Thoracic aorta (tissue), 2 donors: Measurements from ENCODE around the gene FGD5. TPM values are rescaled to one million over a fixed set of nuclear protein-coding genes. Genes with fewer than 3 reads are reported as not detected.

Experiments
- ATAC-seq: fragments of 150-250 bp; one replicate; pipeline ENCODE4 v1.8.0; 2017; ENCODE audit warnings: low read depth; ENCODE audit not compliant: insufficient number of reproducible peaks, low FRiP score
- DNase-seq: peaks from one replicate; pipeline ENCODE4 v3.0.0-alpha.2; 2020; ENCODE audit warnings: low spot score
- H3K27ac ChIP-seq, 2 donors: fragments of 200-600 bp; sonication (generic); 1 replicate in 1 of 2; 2 replicates in 1 of 2; pipeline ENCODE4 v1.5.1; 2016; ENCODE audit warnings: mild to moderate bottlenecking in 2 of 2, moderate library complexity in 2 of 2
- H3K27me3 ChIP-seq: fragments of 200-600 bp; sonication (generic); replicated peaks from 2 replicates; pipeline ENCODE4 v1.6.0; 2016; ENCODE audit warnings: mild to moderate bottlenecking; ENCODE audit not compliant: insufficient read depth
- H3K36me3 ChIP-seq: fragments of 200-600 bp; sonication (generic); one replicate; pipeline ENCODE4 v1.5.1; 2016
- H3K4me1 ChIP-seq, 2 donors: fragments of 200-600 bp; sonication (generic); 1 replicate in 1 of 2; 2 replicates in 1 of 2; pipeline versions ENCODE4 v1.5.1 to v1.6.0; 2016; ENCODE audit warnings: low read depth in 2 of 2, mild to moderate bottlenecking in 1 of 2; ENCODE audit not compliant: control insufficient read depth in 1 of 2
- H3K4me3 ChIP-seq: fragments of 200-600 bp; sonication (generic); 2 replicates; pipeline ENCODE4 v1.5.1; 2016; ENCODE audit warnings: mild to moderate bottlenecking
- H3K9me3 ChIP-seq: fragments of 200-600 bp; sonication (generic); 2 replicates; pipeline ENCODE4 v1.5.1; 2016
- total RNA-seq, 2 donors: library from RNA; depleted of rRNA; stranded (reverse); fragments of >200 nt; gene quantifications; one replicate each; pipeline versions ENCODE4 v1.1.0 to v1.2.3, GENCODE V29; 2016
- TF ChIP-seq, protein P1 (sequence below): fragments of 200-600 bp; sonication (generic); IDR thresholded peaks from one replicate; pipeline ENCODE4 v1.5.1; 2019; ENCODE audit warnings: antibody characterized with exemption

The FGD5 gene
- total RNA-seq, 2 donors from 2014 or later = 15.4 to 21.4 TPM

DNA sequence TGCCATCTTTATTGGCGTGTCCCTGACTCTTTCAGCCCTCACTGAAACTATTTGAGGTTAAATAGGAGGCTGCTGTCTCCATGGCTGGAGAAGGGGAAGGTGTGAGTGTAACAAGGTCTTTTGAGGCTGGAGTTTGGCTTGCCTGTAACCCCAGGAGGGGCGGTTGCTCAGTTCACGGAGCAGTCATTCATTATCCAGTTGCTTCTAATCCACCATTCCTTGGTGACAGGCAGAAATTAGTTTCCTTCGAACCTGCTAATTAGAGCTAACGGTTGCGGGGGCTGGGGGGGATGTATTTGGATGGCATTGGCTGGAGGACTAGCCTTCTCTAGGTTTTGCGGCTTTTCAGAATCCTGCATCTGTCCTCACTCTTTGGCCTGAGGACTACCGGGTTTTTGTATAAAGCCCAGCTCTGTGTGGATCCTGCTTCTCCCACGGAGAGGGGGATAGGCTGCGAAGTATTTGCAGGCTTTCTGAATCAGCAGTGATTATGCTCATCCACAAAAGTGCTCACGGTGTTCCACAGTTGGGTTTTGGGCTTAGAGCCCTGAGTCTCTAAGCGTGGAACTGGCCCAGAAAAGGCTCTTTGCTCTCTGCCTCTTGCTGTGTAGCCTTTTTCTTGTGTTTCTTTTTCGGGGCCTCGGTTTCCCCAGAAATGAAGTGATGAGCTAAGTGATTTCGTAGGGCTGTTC, 18.6 kb downstream of the FGD5 start:
- H3K27ac ChIP-seq = no peak overlapping the region
- no peaks in the 10 kb centered on the region for H3K4me1 ChIP-seq
- ATAC-seq (no peak), DNase-seq (no peak)
- no peaks in the 10 kb centered on the region for H3K36me3 ChIP-seq
- TF ChIP-seq, protein P1, sequence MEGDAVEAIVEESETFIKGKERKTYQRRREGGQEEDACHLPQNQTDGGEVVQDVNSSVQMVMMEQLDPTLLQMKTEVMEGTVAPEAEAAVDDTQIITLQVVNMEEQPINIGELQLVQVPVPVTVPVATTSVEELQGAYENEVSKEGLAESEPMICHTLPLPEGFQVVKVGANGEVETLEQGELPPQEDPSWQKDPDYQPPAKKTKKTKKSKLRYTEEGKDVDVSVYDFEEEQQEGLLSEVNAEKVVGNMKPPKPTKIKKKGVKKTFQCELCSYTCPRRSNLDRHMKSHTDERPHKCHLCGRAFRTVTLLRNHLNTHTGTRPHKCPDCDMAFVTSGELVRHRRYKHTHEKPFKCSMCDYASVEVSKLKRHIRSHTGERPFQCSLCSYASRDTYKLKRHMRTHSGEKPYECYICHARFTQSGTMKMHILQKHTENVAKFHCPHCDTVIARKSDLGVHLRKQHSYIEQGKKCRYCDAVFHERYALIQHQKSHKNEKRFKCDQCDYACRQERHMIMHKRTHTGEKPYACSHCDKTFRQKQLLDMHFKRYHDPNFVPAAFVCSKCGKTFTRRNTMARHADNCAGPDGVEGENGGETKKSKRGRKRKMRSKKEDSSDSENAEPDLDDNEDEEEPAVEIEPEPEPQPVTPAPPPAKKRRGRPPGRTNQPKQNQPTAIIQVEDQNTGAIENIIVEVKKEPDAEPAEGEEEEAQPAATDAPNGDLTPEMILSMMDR = no peak
- no peak overlapping the region for H3K4me3 ChIP-seq
- no peaks in the 10 kb centered on the region for H3K9me3 ChIP-seq
- H3K27me3 ChIP-seq = no peaks in the 10 kb centered on the region

DNA sequence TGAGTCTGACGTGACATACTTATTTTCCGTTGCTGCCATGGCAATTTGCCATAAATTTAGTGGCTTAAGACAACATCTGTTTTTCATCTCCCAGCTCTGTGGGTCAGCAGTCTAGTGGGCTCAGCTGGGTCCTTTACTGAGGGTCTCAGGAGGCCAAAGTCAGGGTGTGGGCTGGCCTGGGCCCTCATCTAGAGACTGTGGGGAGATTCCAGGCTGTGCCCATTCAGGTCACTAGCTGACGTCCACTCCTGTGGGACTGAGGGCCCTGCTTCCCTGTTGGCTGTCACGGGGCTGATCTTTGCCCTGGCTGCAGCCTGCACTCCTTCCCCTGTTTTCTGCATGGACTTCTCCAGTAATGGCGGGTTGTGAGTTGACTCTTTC, 19.1 kb downstream of the FGD5 start:
- Histone ChIP-seq H3K27me3 (no peaks in the 10 kb centered on the region), H3K27ac (no peak overlapping the region), H3K36me3 (no peaks in the 10 kb centered on the region), H3K9me3 (no peaks in the 10 kb centered on the region), H3K4me3 (no peak overlapping the region), H3K4me1 (no peaks in the 10 kb centered on the region)
- TF ChIP-seq, protein P1 = no peak
- DNase-seq (no peak), ATAC-seq (no peak)

DNA sequence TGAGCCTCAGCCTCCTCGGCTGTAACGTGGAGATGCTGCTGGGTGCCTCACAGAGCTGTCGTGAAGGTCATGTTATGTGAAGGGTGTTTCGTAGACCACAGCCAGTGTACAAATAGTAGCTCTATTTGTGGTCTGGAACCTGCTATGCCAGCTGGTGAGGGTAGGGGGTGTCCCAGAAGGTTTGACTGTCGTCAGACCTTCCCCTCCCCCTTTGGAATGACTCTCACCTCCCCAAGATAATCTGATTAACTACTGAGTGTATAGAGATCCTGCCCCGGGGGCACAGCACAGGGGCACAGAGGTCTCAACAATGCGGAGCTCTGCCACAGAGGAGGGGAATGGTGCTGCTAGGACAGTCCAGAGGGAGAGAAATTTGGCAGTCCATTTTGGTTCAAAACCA, 20.5 kb downstream of the FGD5 start:
- Histone ChIP-seq H3K27ac (no peak overlapping the region), H3K4me3 (no peak overlapping the region), H3K36me3 (no peaks in the 10 kb centered on the region), H3K27me3 (no peaks in the 10 kb centered on the region), H3K4me1 (no peaks in the 10 kb centered on the region), H3K9me3 (no peaks in the 10 kb centered on the region)
- ATAC-seq = no peak
- TF ChIP-seq, protein P1 = no peak
- no peak for DNase-seq

- Histone ChIP-seq H3K36me3 (no peaks in the 10 kb centered on the region), H3K4me1 (no peaks in the 10 kb centered on the region), H3K27ac (no peak overlapping the region), H3K27me3 (no peaks in the 10 kb centered on the region), H3K9me3 (no peaks in the 10 kb centered on the region), H3K4me3 (no peak overlapping the region)
- no peak for ATAC-seq
- DNase-seq = no peak
- TF ChIP-seq, protein P1 = no peak
Measured at GRCh38 chr3:14841836-14842235, 23.1 kb downstream of the FGD5 start.

DNA sequence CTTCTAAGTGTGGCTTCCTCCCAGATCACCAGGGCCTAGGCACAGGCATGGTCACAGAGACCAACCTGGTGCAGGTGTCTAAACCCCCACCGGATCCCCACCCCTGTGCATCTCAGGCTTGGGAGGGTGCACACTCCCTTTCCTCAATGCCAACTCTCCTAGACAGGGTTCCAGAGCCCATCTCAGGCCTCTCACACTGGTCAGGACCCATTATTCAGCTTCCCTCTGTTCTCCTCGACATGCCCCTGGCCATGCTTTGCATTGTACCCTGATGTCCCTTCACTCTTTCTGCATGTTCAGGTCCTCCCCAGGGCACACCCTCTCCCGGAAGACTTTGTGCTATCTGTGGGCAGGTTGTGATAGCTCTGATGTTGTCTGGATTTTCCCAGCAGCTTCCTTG, 23.5 kb downstream of the FGD5 start:
- TF ChIP-seq, protein P1 = no peak
- Histone ChIP-seq H3K4me3 (no peak overlapping the region), H3K4me1 (no peaks in the 10 kb centered on the region), H3K27ac (no peak overlapping the region), H3K9me3 (no peaks in the 10 kb centered on the region), H3K27me3 (no peaks in the 10 kb centered on the region), H3K36me3 (no peaks in the 10 kb centered on the region)
- no peak for DNase-seq
- ATAC-seq = no peak
